Astrocyte (in vitro differentiated cells and primary cell): Measurements from ENCODE around the gene ADCY2. TPM values are rescaled to one million over a fixed set of nuclear protein-coding genes. Genes with fewer than 3 reads are reported as not detected.

Experiments
- DNase-seq: peaks from one replicate; pipeline ENCODE4 v3.0.0-alpha.2; 2010; ENCODE audit warnings: low read depth
- FAIRE-seq: peaks from 2 replicates; lab custom pipeline; 2011; peaks lifted over from hg19 to GRCh38; lab: Jason Lieb, UNC
- H2AFZ ChIP-seq: 2 replicates; pipeline ENCODE4 v1.6.0; 2012; ENCODE audit warnings: low read depth, low read length, inconsistent platforms
- H3K27ac ChIP-seq: 2 replicates; pipeline ENCODE4 v1.5.1; 2011; ENCODE audit warnings: low read depth, low read length, inconsistent platforms
- H3K27me3 ChIP-seq: 2 replicates; pipeline ENCODE4 v1.6.0; 2011; ENCODE audit warnings: low read length, inconsistent platforms; ENCODE audit not compliant: insufficient read depth
- H3K36me3 ChIP-seq: 2 replicates; pipeline ENCODE4 v1.5.1; 2011; ENCODE audit warnings: low read length, inconsistent platforms; ENCODE audit not compliant: insufficient read depth
- H3K4me1 ChIP-seq: 2 replicates; pipeline ENCODE4 v1.5.1; 2011; ENCODE audit warnings: low read length, inconsistent platforms; ENCODE audit not compliant: insufficient read depth
- H3K4me2 ChIP-seq: 2 replicates; pipeline ENCODE4 v1.6.0; 2012; ENCODE audit warnings: low read length, inconsistent platforms
- H3K4me3 ChIP-seq: 2 replicates; pipeline ENCODE4 v1.5.1; 2011; ENCODE audit warnings: low read depth, mild to moderate bottlenecking, low read length, inconsistent platforms; ENCODE audit not compliant: insufficient read depth
- H3K79me2 ChIP-seq: 2 replicates; pipeline ENCODE4 v1.6.0; 2012; ENCODE audit warnings: mild to moderate bottlenecking, low read length, inconsistent platforms; ENCODE audit not compliant: insufficient read depth
- H3K9ac ChIP-seq: 2 replicates; pipeline ENCODE4 v1.6.0; 2012; ENCODE audit warnings: mild to moderate bottlenecking, low read length, inconsistent platforms
- H3K9me3 ChIP-seq: 2 replicates; pipeline ENCODE4 v1.5.1; 2012; ENCODE audit warnings: low read depth, mild to moderate bottlenecking, low read length, inconsistent platforms; ENCODE audit not compliant: insufficient read depth
- H4K20me1 ChIP-seq: 2 replicates; pipeline ENCODE4 v1.6.0; 2012; ENCODE audit warnings: low read length, inconsistent platforms; ENCODE audit not compliant: insufficient read depth
- H3K27ac Mint-ChIP-seq: one replicate; pipeline ENCODE4 v1.8.0; 2021; ENCODE audit warnings: mild to moderate bottlenecking, mixed read lengths; ENCODE audit not compliant: unreplicated experiment
- H3K27me3 Mint-ChIP-seq: one replicate; pipeline ENCODE4 v1.8.0; 2021; ENCODE audit warnings: low read depth, mixed read lengths; ENCODE audit not compliant: unreplicated experiment
- H3K36me3 Mint-ChIP-seq: one replicate; pipeline ENCODE4 v1.8.0; 2021; ENCODE audit warnings: low read depth, mixed read lengths; ENCODE audit not compliant: unreplicated experiment
- H3K4me1 Mint-ChIP-seq: one replicate; pipeline ENCODE4 v1.8.0; 2021; ENCODE audit warnings: low read depth, mixed read lengths; ENCODE audit not compliant: unreplicated experiment
- H3K4me3 Mint-ChIP-seq: one replicate; pipeline ENCODE4 v1.8.0; 2021; ENCODE audit warnings: mild to moderate bottlenecking, moderate library complexity, mixed read lengths; ENCODE audit not compliant: unreplicated experiment
- H3K9me3 Mint-ChIP-seq: one replicate; pipeline ENCODE4 v1.8.0; 2021; ENCODE audit warnings: mild to moderate bottlenecking, mixed read lengths; ENCODE audit not compliant: unreplicated experiment
- EZH2 ChIP-seq: IDR thresholded peaks from 2 replicates; pipeline ENCODE4 v1.6.1; 2012; ENCODE audit warnings: mild to moderate bottlenecking, low read length, inconsistent platforms; ENCODE audit not compliant: insufficient read depth
- total RNA-seq: library from RNA; stranded (reverse); gene quantifications from 2 replicates; pipeline ENCODE4 v1.2.1, GENCODE V29; 2021
- TF ChIP-seq, protein P1 (sequence below): IDR thresholded peaks from 2 replicates; pipeline ENCODE4 v1.5.1; 2011; ENCODE audit warnings: low read depth, mild to moderate bottlenecking, inconsistent platforms, low read length, moderate library complexity; ENCODE audit not compliant: insufficient read depth

Gene ADCY2
- total RNA-seq, 1 donor from 2014 or later, result 5.7 TPM

- TF ChIP-seq EZH2, result no peak
- TF ChIP-seq, protein P1, sequence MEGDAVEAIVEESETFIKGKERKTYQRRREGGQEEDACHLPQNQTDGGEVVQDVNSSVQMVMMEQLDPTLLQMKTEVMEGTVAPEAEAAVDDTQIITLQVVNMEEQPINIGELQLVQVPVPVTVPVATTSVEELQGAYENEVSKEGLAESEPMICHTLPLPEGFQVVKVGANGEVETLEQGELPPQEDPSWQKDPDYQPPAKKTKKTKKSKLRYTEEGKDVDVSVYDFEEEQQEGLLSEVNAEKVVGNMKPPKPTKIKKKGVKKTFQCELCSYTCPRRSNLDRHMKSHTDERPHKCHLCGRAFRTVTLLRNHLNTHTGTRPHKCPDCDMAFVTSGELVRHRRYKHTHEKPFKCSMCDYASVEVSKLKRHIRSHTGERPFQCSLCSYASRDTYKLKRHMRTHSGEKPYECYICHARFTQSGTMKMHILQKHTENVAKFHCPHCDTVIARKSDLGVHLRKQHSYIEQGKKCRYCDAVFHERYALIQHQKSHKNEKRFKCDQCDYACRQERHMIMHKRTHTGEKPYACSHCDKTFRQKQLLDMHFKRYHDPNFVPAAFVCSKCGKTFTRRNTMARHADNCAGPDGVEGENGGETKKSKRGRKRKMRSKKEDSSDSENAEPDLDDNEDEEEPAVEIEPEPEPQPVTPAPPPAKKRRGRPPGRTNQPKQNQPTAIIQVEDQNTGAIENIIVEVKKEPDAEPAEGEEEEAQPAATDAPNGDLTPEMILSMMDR, result no peak
- no peaks in the 10 kb centered on the region for H3K9me3 ChIP-seq
- H3K27ac ChIP-seq, result no peak overlapping the region
- Mint-ChIP-seq H3K36me3 (no peaks in the 10 kb centered on the region), H3K4me1 (peaks cover 1% of the 10 kb centered on the region), H3K27me3 (no peaks in the 10 kb centered on the region), H3K4me3 (no peak overlapping the region), H3K9me3 (no peaks in the 10 kb centered on the region), H3K27ac (no peak overlapping the region)
- FAIRE-seq (no peak), DNase-seq (no peak)
- H3K36me3 ChIP-seq, result no peaks in the 10 kb centered on the region
- no peak overlapping the region for H3K9ac ChIP-seq
- no peaks in the 10 kb centered on the region for H3K79me2 ChIP-seq
- H3K27me3 ChIP-seq, result no peaks in the 10 kb centered on the region
- H2AFZ ChIP-seq, result no peak overlapping the region
- no peak overlapping the region for H3K4me3 ChIP-seq
- H3K4me2 ChIP-seq, result no peak overlapping the region
- H3K4me1 ChIP-seq, result no peaks in the 10 kb centered on the region
- H4K20me1 ChIP-seq, result no peaks in the 10 kb centered on the region
These were observed 357.2 kb downstream of the ADCY2 start for GRCh38 chr5:7753181-7753580.

GRCh38 chr5:7753596-7753995 is 357.7 kb downstream of the ADCY2 start:
- Histone ChIP-seq H3K9ac (no peak overlapping the region), H3K4me3 (no peak overlapping the region), H4K20me1 (no peaks in the 10 kb centered on the region), H3K27ac (no peak overlapping the region), H3K4me1 (no peaks in the 10 kb centered on the region), H3K79me2 (no peaks in the 10 kb centered on the region), H3K9me3 (no peaks in the 10 kb centered on the region), H3K4me2 (no peak overlapping the region), H3K27me3 (no peaks in the 10 kb centered on the region), H2AFZ (no peak overlapping the region), H3K36me3 (no peaks in the 10 kb centered on the region)
- Mint-ChIP-seq H3K36me3 (no peaks in the 10 kb centered on the region), H3K27ac (no peak overlapping the region), H3K4me1 (peaks cover 3% of the 10 kb centered on the region), H3K9me3 (no peaks in the 10 kb centered on the region), H3K4me3 (no peak overlapping the region), H3K27me3 (no peaks in the 10 kb centered on the region)
- FAIRE-seq (no peak), DNase-seq (no peak)
- no peak for TF ChIP-seq EZH2
- TF ChIP-seq, protein P1, result no peak

DNA sequence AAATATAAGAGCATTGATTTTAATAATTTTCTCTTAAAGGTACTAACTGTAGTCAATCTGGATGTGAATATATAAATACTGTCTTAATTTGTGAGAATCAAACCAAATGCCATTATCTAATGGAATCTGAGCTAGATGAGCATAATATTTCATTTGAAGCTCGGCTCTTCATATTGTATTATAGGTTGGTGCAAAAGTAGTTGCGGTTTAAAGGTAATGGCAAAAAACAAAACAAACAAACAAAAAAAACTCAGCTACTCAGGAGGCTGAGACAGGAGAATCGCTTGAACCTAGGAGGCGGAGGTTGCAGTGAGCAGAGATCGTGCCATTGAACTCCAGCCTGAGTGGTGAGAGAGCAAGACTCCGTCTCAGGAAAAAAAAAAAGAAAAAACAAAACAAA is 358.6 kb downstream of the ADCY2 start:
- no peak overlapping the region for H3K4me3 ChIP-seq
- H3K27me3 ChIP-seq, result no peaks in the 10 kb centered on the region
- H3K27me3 Mint-ChIP-seq, result no peaks in the 10 kb centered on the region
- DNase-seq (no peak), FAIRE-seq (no peak)
- H3K9ac ChIP-seq, result no peak overlapping the region
- H3K36me3 Mint-ChIP-seq, result peaks cover under 1% of the 10 kb centered on the region
- TF ChIP-seq, protein P1, result no peak
- TF ChIP-seq EZH2, result no peak
- H3K4me2 ChIP-seq, result no peak overlapping the region
- H2AFZ ChIP-seq, result no peak overlapping the region
- H3K4me1 ChIP-seq, result no peaks in the 10 kb centered on the region
- no peaks in the 10 kb centered on the region for H3K9me3 Mint-ChIP-seq
- no peaks in the 10 kb centered on the region for H3K9me3 ChIP-seq
- H3K79me2 ChIP-seq, result no peaks in the 10 kb centered on the region
- H3K4me1 Mint-ChIP-seq, result peaks cover 5% of the 10 kb centered on the region
- H4K20me1 ChIP-seq, result no peaks in the 10 kb centered on the region
- no peak overlapping the region for H3K4me3 Mint-ChIP-seq
- H3K36me3 ChIP-seq, result no peaks in the 10 kb centered on the region
- no peak overlapping the region for H3K27ac ChIP-seq
- no peak overlapping the region for H3K27ac Mint-ChIP-seq
